ENCODE data around the gene MOK.

MOK gene

DNA sequence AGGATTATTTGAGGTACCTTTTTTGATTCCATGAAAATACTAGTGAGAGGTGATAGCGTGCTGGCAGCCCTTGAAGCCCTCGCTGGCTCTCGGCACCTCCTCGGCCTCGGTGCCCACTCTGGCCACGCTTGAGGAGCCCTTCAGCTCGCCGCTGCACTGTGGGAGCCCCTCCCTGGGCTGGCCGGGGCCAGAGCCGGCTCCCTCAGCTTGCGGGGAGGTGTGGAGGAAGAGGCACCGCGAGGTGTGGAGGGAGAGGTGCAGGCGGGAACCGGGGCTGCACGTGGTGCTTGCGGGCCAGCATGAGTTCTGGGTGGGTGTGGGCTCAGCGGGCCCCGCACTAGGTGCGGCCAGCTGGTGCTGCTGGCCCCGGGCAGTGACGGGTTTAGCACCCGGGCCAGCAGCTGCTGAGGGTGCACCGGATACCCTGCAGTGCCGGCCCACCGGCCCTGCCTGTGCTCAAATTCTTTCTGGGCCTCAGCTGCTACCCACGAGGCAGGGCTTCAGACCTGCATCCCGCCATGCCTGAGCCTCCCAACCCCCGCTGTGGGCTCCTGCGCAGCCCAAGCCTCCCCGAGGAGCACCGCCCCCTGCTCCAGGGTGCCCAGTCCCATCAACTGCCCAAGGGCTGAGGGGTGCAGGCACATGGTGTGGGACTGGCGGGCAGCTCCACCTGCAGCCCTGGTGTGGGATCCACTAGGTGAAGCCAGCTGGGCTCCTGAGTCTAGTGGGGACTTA lies 7.4 kb downstream of the MOK start:
- H3K36me3 ChIP-seq (ENCODE audit: low read length) = no peaks in the 10 kb centered on the region
- no peak for TF ChIP-seq CTCF (IDR thresholded peaks at IDR 0.05; ENCODE audit: insufficient read depth, low read length, poor library complexity, severe bottlenecking)
- TF ChIP-seq EZH2phosphoT487 (conservative IDR thresholded peaks at IDR 0.05; ENCODE audit: low read length) = no peak
- H4K20me1 ChIP-seq (ENCODE audit: low read depth, low read length) = no peaks in the 10 kb centered on the region
- no peak overlapping the region for H3K4me3 ChIP-seq (ENCODE audit: insufficient read depth, low read length, poor library complexity, severe bottlenecking)
- no peaks in the 10 kb centered on the region for H3K79me2 ChIP-seq (ENCODE audit: insufficient read depth, low read length)
- H3F3A ChIP-seq (ENCODE audit: insufficient read depth) = no peaks in the 10 kb centered on the region
- H2AFZ ChIP-seq (ENCODE audit: low read depth, low read length, severe bottlenecking) = no peak overlapping the region
- H3K9ac ChIP-seq (ENCODE audit: low read length) = no peak overlapping the region
- H3K27ac ChIP-seq (ENCODE audit: low read depth, low read length) = no peak overlapping the region
- H3K9me3 ChIP-seq (ENCODE audit: insufficient read depth, low read length) = no peaks in the 10 kb centered on the region
- no peaks in the 10 kb centered on the region for H3K27me3 ChIP-seq (ENCODE audit: low read length)
- H3K4me2 ChIP-seq (ENCODE audit: low read depth, low read length, poor library complexity, severe bottlenecking) = no peak overlapping the region
- no peaks in the 10 kb centered on the region for H3K9me2 ChIP-seq (replicated peaks; ENCODE audit: insufficient read depth, low read length)

DNA sequence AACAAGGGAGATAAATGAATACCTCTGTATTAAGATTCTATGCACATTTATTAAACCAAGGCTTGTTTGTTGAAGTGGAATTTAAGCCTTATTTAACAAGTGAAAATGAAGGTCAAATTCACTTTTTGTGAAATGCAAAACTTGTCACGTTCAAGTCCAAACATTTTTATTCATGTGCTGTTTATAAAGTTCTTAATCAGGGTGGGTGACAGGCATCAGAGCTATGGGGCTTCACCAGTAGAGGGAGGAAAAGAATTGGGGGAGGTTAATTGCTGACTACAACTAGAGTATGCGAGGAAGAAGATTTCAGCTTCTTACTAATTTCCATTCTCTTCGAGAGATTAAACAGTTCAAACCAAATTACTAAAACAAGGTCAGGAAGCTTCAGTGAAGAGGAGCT lies 9.7 kb downstream of the MOK start:
- no peaks in the 10 kb centered on the region for H4K20me1 ChIP-seq (ENCODE audit: low read depth, low read length)
- no peaks in the 10 kb centered on the region for H3K9me2 ChIP-seq (replicated peaks; ENCODE audit: insufficient read depth, low read length)
- no peaks in the 10 kb centered on the region for H3F3A ChIP-seq (ENCODE audit: insufficient read depth)
- H3K79me2 ChIP-seq (ENCODE audit: insufficient read depth, low read length) = no peaks in the 10 kb centered on the region
- no peak overlapping the region for H3K27ac ChIP-seq (ENCODE audit: low read depth, low read length)
- no peak overlapping the region for H3K9ac ChIP-seq (ENCODE audit: low read length)
- H3K4me2 ChIP-seq (ENCODE audit: low read depth, low read length, poor library complexity, severe bottlenecking) = no peak overlapping the region
- no peaks in the 10 kb centered on the region for H3K36me3 ChIP-seq (ENCODE audit: low read length)
- no peak overlapping the region for H2AFZ ChIP-seq (ENCODE audit: low read depth, low read length, severe bottlenecking)
- TF ChIP-seq CTCF (IDR thresholded peaks at IDR 0.05; ENCODE audit: insufficient read depth, low read length, poor library complexity, severe bottlenecking) (no peak), EZH2phosphoT487 (conservative IDR thresholded peaks at IDR 0.05; ENCODE audit: low read length) (no peak)
- no peak overlapping the region for H3K4me3 ChIP-seq (ENCODE audit: insufficient read depth, low read length, poor library complexity, severe bottlenecking)
- no peaks in the 10 kb centered on the region for H3K9me3 ChIP-seq (ENCODE audit: insufficient read depth, low read length)
- no peaks in the 10 kb centered on the region; the same call in 1 of the 2 replicates for H3K27me3 ChIP-seq (ENCODE audit: low read length)

GRCh38 chr14:102293781-102294180 lies 11.2 kb downstream of the MOK start:
- no peak overlapping the region for H3K4me3 ChIP-seq (ENCODE audit: insufficient read depth, low read length, poor library complexity, severe bottlenecking)
- H2AFZ ChIP-seq (ENCODE audit: low read depth, low read length, severe bottlenecking) = no peak overlapping the region
- no peak overlapping the region for H3K27ac ChIP-seq (ENCODE audit: low read depth, low read length)
- H3K4me2 ChIP-seq (ENCODE audit: low read depth, low read length, poor library complexity, severe bottlenecking) = no peak overlapping the region
- H3K36me3 ChIP-seq (ENCODE audit: low read length) = no peaks in the 10 kb centered on the region
- no peak for TF ChIP-seq CTCF (IDR thresholded peaks at IDR 0.05; ENCODE audit: insufficient read depth, low read length, poor library complexity, severe bottlenecking)
- no peak for TF ChIP-seq EZH2phosphoT487 (conservative IDR thresholded peaks at IDR 0.05; ENCODE audit: low read length)
- H3K9me2 ChIP-seq (replicated peaks; ENCODE audit: insufficient read depth, low read length) = no peaks in the 10 kb centered on the region
- no peaks in the 10 kb centered on the region; the same call in 1 of the 2 replicates for H3K27me3 ChIP-seq (ENCODE audit: low read length)
- H3K79me2 ChIP-seq (ENCODE audit: insufficient read depth, low read length) = no peaks in the 10 kb centered on the region
- no peaks in the 10 kb centered on the region for H4K20me1 ChIP-seq (ENCODE audit: low read depth, low read length)
- H3K9me3 ChIP-seq (ENCODE audit: insufficient read depth, low read length) = no peaks in the 10 kb centered on the region
- no peaks in the 10 kb centered on the region for H3F3A ChIP-seq (ENCODE audit: insufficient read depth)
- H3K9ac ChIP-seq (ENCODE audit: low read length) = no peak overlapping the region

Data from SU-DHL-6 (cell line).